ENCODE data around the gene F10.
"Not testable (repeated sequence)": the region's sequence is repeated elsewhere in the genome, so short reads cannot be mapped to it uniquely, and the experiment has no call there.

Gene F10

DNA sequence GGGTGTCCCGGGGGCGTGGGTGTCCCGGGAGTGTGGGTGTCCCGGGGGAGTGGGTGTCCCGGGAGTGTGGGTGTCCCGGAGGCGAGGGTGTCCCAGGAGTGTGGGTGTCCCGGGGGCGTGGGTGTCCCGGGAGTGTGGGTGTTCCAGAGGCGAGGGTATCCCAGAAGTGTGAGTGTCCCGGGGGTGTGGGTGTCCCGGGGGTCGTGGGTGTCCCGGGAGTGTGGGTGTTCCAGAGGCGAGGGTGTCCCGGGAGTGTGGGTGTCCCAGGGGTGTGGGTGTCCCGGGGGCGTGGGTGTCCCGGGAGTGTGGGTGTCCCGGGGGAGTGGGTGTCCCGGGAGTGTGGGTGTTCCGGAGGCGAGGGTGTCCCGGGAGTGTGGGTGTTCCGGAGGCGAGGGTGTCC is 14.1 kb upstream of the F10 start:
- H3K4me3 ChIP-seq (ENCODE audit: low read length); H3K27ac ChIP-seq (ENCODE audit: low read length); H3K4me1 ChIP-seq (ENCODE audit: control insufficient read depth, low read depth, low read length); H3K9me3 ChIP-seq (ENCODE audit: control insufficient read depth, low read depth, low read length); H3K36me3 ChIP-seq (ENCODE audit: control insufficient read depth, low read depth, low read length); H3K9ac ChIP-seq (ENCODE audit: low read length): not testable (repeated sequence)
- peaks cover 41% of the 10 kb centered on the region for H3K27me3 ChIP-seq (ENCODE audit: control insufficient read depth, insufficient read depth, low read length)

DNA sequence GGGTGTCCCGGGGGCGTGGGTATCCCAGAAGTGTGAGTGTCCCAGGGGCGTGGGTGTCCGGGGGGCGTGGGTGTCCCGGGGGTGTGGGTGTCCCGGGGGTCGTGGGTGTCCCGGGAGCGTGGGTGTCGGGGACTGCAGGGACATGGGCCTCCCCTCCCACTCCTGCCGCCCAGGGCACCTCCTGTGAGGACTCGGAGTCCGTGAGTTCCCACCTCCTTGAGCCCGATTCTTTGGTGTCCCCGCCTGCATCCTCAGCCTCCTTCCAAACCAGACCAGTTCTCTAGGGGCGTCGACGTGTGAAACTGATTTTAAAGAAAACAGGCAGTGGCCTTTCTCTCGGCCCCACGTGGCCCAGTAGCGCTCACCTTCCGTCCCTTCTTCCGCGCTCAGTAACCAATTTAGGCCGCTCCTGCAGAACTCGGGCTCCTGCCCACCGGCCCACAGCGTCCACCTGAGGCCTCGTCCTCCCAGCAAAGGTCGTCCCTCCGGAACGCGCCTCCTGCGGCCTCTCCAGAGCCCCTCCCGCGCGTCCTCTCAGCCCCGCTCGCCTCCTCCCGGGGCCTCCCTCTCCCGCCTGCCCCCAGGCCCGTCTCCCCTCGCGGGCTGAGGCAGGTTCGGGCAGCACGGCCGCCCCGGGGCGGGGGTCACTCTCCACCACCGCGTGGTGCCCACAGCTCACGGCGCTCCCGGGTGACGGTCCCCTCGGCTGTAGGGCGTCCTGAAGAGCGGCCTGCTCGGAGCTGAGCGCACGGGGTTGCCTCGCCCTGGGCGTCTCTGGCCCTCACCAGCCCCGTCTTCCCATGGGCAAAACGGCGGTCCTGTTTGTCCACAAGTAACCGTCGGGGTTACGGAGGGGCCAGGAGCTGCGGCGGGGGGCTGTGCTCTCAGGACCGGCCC is 13.2 kb upstream of the F10 start:
- peaks cover 41% of the 10 kb centered on the region for H3K27me3 ChIP-seq (ENCODE audit: control insufficient read depth, insufficient read depth, low read length)
- no peaks in the 10 kb centered on the region for H3K9me3 ChIP-seq (ENCODE audit: control insufficient read depth, low read depth, low read length)
- H3K27ac ChIP-seq (ENCODE audit: low read length), result no peak overlapping the region
- H3K9ac ChIP-seq (ENCODE audit: low read length), result no peak overlapping the region
- no peaks in the 10 kb centered on the region for H3K36me3 ChIP-seq (ENCODE audit: control insufficient read depth, low read depth, low read length)
- peak overlapping the region; percentile 44 for H3K4me3 ChIP-seq (ENCODE audit: low read length)
- H3K4me1 ChIP-seq (ENCODE audit: control insufficient read depth, low read depth, low read length), result peaks cover 8% of the 10 kb centered on the region

- peaks cover 7% of the 10 kb centered on the region for H3K4me1 ChIP-seq (ENCODE audit: control insufficient read depth, low read depth, low read length)
- H3K9ac ChIP-seq (ENCODE audit: low read length), result no peak overlapping the region
- no peak overlapping the region for H3K27ac ChIP-seq (ENCODE audit: low read length)
- H3K36me3 ChIP-seq (ENCODE audit: control insufficient read depth, low read depth, low read length), result no peaks in the 10 kb centered on the region
- peak overlapping the region; percentile 44 for H3K4me3 ChIP-seq (ENCODE audit: low read length)
- H3K9me3 ChIP-seq (ENCODE audit: control insufficient read depth, low read depth, low read length), result no peaks in the 10 kb centered on the region
- peaks cover 41% of the 10 kb centered on the region for H3K27me3 ChIP-seq (ENCODE audit: control insufficient read depth, insufficient read depth, low read length)
These were observed 12.3 kb upstream of the F10 start for GRCh38 chr13:113110048-113110851.

DNA sequence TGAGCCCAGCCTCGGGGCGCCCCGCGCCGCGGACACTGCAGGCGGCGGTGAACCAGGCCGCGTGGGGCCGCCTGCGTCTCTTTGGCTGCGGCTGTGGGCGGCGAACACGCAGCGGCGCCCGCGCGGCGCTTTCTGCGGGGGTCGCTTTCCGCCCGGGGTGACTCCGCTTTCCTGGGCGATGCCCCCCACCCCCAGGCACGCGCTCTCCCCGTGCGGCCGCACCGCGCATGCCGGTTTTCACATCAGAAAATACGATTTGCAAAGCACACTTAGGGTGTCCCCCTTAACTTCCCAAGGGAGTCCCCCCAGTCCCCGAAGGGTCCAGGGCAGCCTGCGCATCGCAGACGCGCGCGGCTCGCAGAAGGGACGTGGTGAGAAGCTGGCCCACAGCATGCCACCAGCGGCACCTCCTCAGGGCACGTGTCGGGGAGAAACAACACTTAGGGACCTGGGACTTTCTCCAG is 11.7 kb upstream of the F10 start:
- Histone ChIP-seq H3K4me3 (ENCODE audit: low read length) (peak overlapping the region; percentile 44), H3K9ac (ENCODE audit: low read length) (no peak overlapping the region), H3K9me3 (ENCODE audit: control insufficient read depth, low read depth, low read length) (no peaks in the 10 kb centered on the region)

GRCh38 chr13:113111821-113112220 is 10.8 kb upstream of the F10 start:
- H3K9me3 ChIP-seq (ENCODE audit: control insufficient read depth, low read depth, low read length), result not testable (repeated sequence)
- peaks cover 41% of the 10 kb centered on the region for H3K27me3 ChIP-seq (ENCODE audit: control insufficient read depth, insufficient read depth, low read length)

More for the DNA sequence above, 11.7 kb upstream of the F10 start:
- Histone ChIP-seq H3K36me3 (ENCODE audit: control insufficient read depth, low read depth, low read length) (no peaks in the 10 kb centered on the region), H3K27me3 (ENCODE audit: control insufficient read depth, insufficient read depth, low read length) (peaks cover 41% of the 10 kb centered on the region), H3K27ac (ENCODE audit: low read length) (no peak overlapping the region), H3K4me1 (ENCODE audit: control insufficient read depth, low read depth, low read length) (peaks cover under 1% of the 10 kb centered on the region)

DNA sequence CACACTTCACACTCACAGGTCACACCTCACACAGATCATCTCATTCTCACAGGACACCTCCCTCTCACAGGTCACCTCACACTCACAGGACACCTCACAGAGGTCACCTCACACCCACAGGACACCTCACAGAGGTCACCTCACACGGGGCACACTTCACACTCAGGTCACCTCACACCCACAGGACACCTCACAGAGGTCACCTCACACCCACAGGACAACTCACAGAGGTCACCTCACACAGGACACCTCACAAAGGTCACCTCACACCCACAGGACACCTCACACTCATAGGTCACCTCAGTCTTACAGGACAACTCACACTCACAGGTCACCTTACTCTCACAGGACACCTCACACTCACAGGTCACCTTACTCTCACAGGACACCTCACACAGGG is 10.1 kb upstream of the F10 start:
- not testable (repeated sequence) for H3K9ac ChIP-seq (ENCODE audit: low read length); H3K27ac ChIP-seq (ENCODE audit: low read length); H3K4me3 ChIP-seq (ENCODE audit: low read length); H3K4me1 ChIP-seq (ENCODE audit: control insufficient read depth, low read depth, low read length); H3K36me3 ChIP-seq (ENCODE audit: control insufficient read depth, low read depth, low read length); H3K9me3 ChIP-seq (ENCODE audit: control insufficient read depth, low read depth, low read length)
- H3K27me3 ChIP-seq (ENCODE audit: control insufficient read depth, insufficient read depth, low read length), result peaks cover 41% of the 10 kb centered on the region

More at GRCh38 chr13:113111821-113112220, 10.8 kb upstream of the F10 start:
- not testable (repeated sequence) for H3K36me3 ChIP-seq (ENCODE audit: control insufficient read depth, low read depth, low read length); H3K4me1 ChIP-seq (ENCODE audit: control insufficient read depth, low read depth, low read length); H3K9ac ChIP-seq (ENCODE audit: low read length); H3K4me3 ChIP-seq (ENCODE audit: low read length); H3K27ac ChIP-seq (ENCODE audit: low read length)

DNA sequence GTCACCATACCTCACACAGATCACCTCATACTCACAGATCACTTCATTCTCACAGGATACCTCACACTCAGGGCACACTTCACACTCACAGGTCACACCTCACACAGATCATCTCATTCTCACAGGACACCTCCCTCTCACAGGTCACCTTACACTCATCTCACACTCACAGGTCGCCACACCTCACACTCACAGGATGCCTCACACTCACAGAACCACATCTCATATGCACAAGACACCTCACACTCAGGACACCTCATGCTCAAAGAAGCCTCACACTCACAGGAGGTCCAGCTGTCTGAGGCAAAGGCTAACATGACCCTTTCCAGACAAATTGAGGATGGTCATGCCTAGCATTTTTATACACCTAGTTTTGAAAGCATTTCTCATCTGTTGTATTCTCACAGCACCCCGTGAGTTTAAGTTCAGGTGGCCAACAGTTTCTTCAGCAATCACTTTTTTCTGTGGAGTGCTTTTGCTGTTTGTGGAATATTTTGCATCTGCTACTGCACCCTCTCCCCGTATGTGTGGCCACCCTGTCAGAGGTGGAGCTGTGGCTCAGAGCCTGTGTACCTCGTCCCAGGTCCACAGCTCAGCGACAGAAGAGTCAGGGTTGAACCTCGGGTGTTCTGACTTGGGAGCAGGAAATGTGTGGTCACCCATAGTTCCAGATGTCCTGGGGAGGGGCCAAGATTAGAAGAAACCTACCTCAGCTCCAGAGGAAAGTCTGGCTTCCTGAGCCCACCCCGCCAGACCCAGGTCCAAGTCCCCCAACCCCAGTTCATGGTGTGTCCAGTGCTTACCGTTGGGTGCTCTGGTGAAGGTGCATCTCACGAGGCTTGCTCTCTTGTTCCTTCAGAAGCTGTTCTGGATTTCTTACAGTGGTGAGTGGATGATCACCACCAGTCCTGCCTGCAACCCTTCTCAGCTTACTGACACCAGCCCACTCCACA is 9.4 kb upstream of the F10 start:
- Histone ChIP-seq H3K4me1 (ENCODE audit: control insufficient read depth, low read depth, low read length) (no peaks in the 10 kb centered on the region), H3K36me3 (ENCODE audit: control insufficient read depth, low read depth, low read length) (no peaks in the 10 kb centered on the region), H3K9me3 (ENCODE audit: control insufficient read depth, low read depth, low read length) (no peaks in the 10 kb centered on the region), H3K4me3 (ENCODE audit: low read length) (no peak overlapping the region), H3K27ac (ENCODE audit: low read length) (no peak overlapping the region), H3K27me3 (ENCODE audit: control insufficient read depth, insufficient read depth, low read length) (peaks cover 41% of the 10 kb centered on the region), H3K9ac (ENCODE audit: low read length) (no peak overlapping the region)

DNA sequence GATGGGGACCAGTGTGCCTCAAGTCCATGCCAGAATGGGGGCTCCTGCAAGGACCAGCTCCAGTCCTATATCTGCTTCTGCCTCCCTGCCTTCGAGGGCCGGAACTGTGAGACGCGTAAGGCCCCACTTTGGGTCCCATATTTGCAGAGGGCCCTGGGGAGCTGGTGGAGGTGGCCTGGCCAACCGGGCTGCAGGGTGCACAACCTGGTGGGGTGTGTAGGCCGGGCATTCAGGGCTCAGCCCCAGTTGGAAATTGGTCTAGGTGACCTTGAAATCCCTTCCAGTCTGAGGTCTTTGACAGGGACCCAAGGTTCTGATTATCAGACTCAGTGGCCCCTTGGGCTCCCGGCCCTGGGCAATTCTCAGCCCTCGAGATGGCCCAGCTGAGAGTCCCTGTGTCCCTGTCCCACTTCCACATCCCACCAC is 8.7 kb upstream of the F10 start:
- H3K4me3 ChIP-seq (ENCODE audit: low read length), result no peak overlapping the region
- H3K4me1 ChIP-seq (ENCODE audit: control insufficient read depth, low read depth, low read length), result no peaks in the 10 kb centered on the region
- no peaks in the 10 kb centered on the region for H3K36me3 ChIP-seq (ENCODE audit: control insufficient read depth, low read depth, low read length)
- H3K27me3 ChIP-seq (ENCODE audit: control insufficient read depth, insufficient read depth, low read length), result peaks cover 37% of the 10 kb centered on the region
- H3K27ac ChIP-seq (ENCODE audit: low read length), result no peak overlapping the region
- H3K9ac ChIP-seq (ENCODE audit: low read length), result no peak overlapping the region
- no peaks in the 10 kb centered on the region for H3K9me3 ChIP-seq (ENCODE audit: control insufficient read depth, low read depth, low read length)

DNA sequence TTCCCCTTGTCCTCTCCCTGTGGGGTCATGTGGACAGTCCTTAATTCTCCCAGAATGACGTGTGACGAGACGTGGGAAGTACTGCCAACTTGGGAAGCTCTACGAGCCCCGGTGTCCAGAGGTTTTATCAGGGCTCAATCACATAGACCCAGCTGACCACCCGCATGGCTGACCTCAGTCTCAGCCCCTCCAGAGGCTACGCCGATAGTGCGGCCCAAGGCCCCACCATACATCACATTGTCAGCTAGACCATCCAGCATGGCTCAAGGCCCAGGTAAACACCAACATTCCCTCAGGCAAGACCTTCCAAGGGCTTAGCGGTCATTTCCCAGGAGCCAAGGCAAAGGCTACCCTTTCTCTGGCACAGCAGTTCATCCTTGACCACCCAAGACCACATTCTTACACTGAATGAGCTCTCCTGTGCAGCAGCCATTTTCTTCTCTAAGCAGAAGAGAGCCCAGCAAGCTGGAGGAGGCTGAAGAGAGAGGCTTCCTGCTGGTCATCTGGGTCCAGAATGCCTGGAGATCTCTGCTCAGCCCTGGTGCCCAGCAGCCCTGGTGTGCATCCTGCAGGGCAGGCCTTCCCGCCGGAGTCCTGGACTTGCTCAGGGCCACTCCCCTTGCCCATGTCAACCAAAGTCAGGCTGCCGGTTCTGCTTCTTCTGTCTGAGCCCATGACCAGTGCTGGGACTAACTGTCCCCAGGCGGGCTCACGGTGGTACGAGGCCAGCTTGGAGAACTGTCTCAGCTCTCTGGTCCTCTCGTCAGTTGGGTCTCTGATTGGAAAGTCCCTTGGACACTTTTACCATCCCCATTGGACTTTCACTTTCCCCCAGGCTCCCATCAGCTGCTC is 7.9 kb upstream of the F10 start:
- Histone ChIP-seq H3K4me3 (ENCODE audit: low read length) (no peak overlapping the region), H3K27ac (ENCODE audit: low read length) (no peak overlapping the region), H3K4me1 (ENCODE audit: control insufficient read depth, low read depth, low read length) (no peaks in the 10 kb centered on the region), H3K9ac (ENCODE audit: low read length) (no peak overlapping the region), H3K27me3 (ENCODE audit: control insufficient read depth, insufficient read depth, low read length) (peaks cover 29% of the 10 kb centered on the region), H3K36me3 (ENCODE audit: control insufficient read depth, low read depth, low read length) (no peaks in the 10 kb centered on the region), H3K9me3 (ENCODE audit: control insufficient read depth, low read depth, low read length) (no peaks in the 10 kb centered on the region)

DNA sequence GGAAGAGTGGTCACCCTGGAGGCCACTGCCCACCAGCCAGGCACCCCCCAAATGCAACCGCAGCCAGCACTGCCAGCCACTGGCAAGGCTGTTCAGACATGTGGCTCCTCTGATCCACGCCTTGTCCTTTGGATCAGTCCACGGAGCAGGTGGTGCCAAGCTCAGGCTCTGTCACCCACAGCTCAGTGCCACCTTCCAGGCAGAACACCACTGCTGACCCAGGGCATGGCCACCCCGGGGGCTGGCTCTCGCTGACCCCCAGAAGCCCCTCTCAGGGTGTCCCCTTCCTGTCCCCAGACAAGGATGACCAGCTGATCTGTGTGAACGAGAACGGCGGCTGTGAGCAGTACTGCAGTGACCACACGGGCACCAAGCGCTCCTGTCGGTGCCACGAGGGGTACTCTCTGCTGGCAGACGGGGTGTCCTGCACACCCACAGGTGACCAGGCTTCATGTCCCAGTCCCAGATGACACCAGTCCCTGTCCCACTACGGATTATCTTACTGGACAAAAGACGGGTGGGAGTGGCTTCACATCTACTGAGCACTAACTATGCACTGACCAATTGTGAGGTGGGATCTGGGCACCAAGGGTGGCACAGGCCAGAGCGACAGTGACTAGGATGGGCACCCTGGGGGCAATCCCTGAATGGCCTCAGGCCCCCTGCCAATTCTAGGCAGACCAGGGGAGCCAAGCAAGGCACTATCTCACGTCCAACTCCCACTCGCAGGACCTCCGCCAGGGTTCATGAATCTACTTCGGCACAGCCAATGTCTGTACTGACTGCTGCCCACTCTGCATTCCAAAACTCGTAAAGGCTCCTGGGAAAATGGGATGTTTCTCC is 7.0 kb upstream of the F10 start:
- H3K27me3 ChIP-seq (ENCODE audit: control insufficient read depth, insufficient read depth, low read length), result peaks cover 20% of the 10 kb centered on the region

More for the DNA sequence above, 7.0 kb upstream of the F10 start:
- no peaks in the 10 kb centered on the region for H3K4me1 ChIP-seq (ENCODE audit: control insufficient read depth, low read depth, low read length)
- H3K9me3 ChIP-seq (ENCODE audit: control insufficient read depth, low read depth, low read length), result no peaks in the 10 kb centered on the region
- no peak overlapping the region for H3K9ac ChIP-seq (ENCODE audit: low read length)
- no peak overlapping the region for H3K4me3 ChIP-seq (ENCODE audit: low read length)
- no peaks in the 10 kb centered on the region for H3K36me3 ChIP-seq (ENCODE audit: control insufficient read depth, low read depth, low read length)
- no peak overlapping the region for H3K27ac ChIP-seq (ENCODE audit: low read length)
